Measurements from ENCODE around the gene WFDC10B.
"Not testable (repeated sequence)": the region's sequence is repeated elsewhere in the genome, so short reads cannot be mapped to it uniquely, and the experiment has no call there.

DNA sequence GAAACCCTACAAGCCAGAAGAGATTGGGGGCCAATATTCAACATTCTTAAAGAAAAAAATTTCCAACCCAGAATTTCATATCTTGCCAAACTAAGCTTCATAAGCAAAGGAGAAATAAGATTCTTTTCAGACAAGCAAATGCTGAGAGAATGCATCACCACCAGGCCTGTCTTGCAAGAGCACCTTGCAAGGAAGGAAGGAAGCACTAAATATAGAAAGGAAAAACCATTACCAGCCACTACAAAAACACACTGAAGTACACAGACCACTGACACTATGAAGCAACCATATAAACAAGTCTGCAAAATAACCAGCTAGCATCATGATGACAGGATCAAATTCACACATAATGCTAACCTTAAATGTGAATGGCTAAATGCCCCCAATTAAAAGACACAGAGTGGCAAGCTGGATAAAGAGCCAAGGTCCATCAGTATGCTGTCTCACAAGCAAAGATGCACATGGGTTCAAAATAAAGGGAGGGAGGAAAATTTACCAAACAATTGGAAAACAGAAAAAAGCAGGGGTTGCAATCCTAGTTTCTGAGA lies 11.4 kb upstream of the WFDC10B start:
- TF ChIP-seq CTCF (conservative IDR thresholded peaks at IDR 0.05); EZH2 (IDR thresholded peaks at IDR 0.05; ENCODE audit: low read depth): not testable (repeated sequence)
